Measurements from ENCODE around the gene CKAP2L. TPM values are rescaled to one million over a fixed set of nuclear protein-coding genes. Genes with fewer than 3 reads are reported as not detected.

CKAP2L gene
- total RNA-seq, 1 donor from 2014 or later: 2.5 TPM

- Histone ChIP-seq H3K4me3 (ENCODE audit: low read depth, low read length) (no peak overlapping the region), H3K36me3 (ENCODE audit: control insufficient read depth, insufficient read depth, low read length) (no peaks in the 10 kb centered on the region), H3K27me3 (ENCODE audit: control insufficient read depth, insufficient read depth, low read length) (no peaks in the 10 kb centered on the region)
- no peak for TF ChIP-seq CTCF (IDR thresholded peaks at IDR 0.05; ENCODE audit: insufficient read depth, low read length, poor library complexity, severe bottlenecking)
- DNase-seq (ENCODE audit: low read depth): no peak
These were observed 46.9 kb upstream of the CKAP2L start for GRCh38 chr2:112811276-112811831.

GRCh38 chr2:112809112-112809511 is 44.7 kb upstream of the CKAP2L start:
- no peak for DNase-seq (ENCODE audit: low read depth)
- Histone ChIP-seq H3K36me3 (ENCODE audit: control insufficient read depth, insufficient read depth, low read length) (no peaks in the 10 kb centered on the region), H3K27me3 (ENCODE audit: control insufficient read depth, insufficient read depth, low read length) (no peaks in the 10 kb centered on the region), H3K4me3 (ENCODE audit: low read depth, low read length) (no peak overlapping the region)
- TF ChIP-seq CTCF (IDR thresholded peaks at IDR 0.05; ENCODE audit: insufficient read depth, low read length, poor library complexity, severe bottlenecking): no peak

- Histone ChIP-seq H3K4me3 (ENCODE audit: low read depth, low read length) (no peak overlapping the region), H3K27me3 (ENCODE audit: control insufficient read depth, insufficient read depth, low read length) (no peaks in the 10 kb centered on the region), H3K36me3 (ENCODE audit: control insufficient read depth, insufficient read depth, low read length) (no peaks in the 10 kb centered on the region)
- TF ChIP-seq CTCF (IDR thresholded peaks at IDR 0.05; ENCODE audit: insufficient read depth, low read length, poor library complexity, severe bottlenecking): no peak
- DNase-seq (ENCODE audit: low read depth): no peak
These were observed 42.9 kb upstream of the CKAP2L start for GRCh38 chr2:112807233-112807807.

- H3K36me3 ChIP-seq (ENCODE audit: control insufficient read depth, insufficient read depth, low read length): no peaks in the 10 kb centered on the region
- no peak for DNase-seq (ENCODE audit: low read depth)
- TF ChIP-seq CTCF (IDR thresholded peaks at IDR 0.05; ENCODE audit: insufficient read depth, low read length, poor library complexity, severe bottlenecking): no peak
- no peak overlapping the region for H3K4me3 ChIP-seq (ENCODE audit: low read depth, low read length)
- no peaks in the 10 kb centered on the region for H3K27me3 ChIP-seq (ENCODE audit: control insufficient read depth, insufficient read depth, low read length)
These were observed 41.1 kb upstream of the CKAP2L start for GRCh38 chr2:112805542-112805941.

- no peak for TF ChIP-seq CTCF (IDR thresholded peaks at IDR 0.05; ENCODE audit: insufficient read depth, low read length, poor library complexity, severe bottlenecking)
- no peaks in the 10 kb centered on the region for H3K36me3 ChIP-seq (ENCODE audit: control insufficient read depth, insufficient read depth, low read length)
- H3K27me3 ChIP-seq (ENCODE audit: control insufficient read depth, insufficient read depth, low read length): no peaks in the 10 kb centered on the region
- DNase-seq (ENCODE audit: low read depth): no peak
- no peak overlapping the region for H3K4me3 ChIP-seq (ENCODE audit: low read depth, low read length)
These were observed 39.5 kb upstream of the CKAP2L start for GRCh38 chr2:112803691-112804521.
